K562 (cell line): Measurements from ENCODE around the gene DYRK1B. TPM values are rescaled to one million over a fixed set of nuclear protein-coding genes. Genes with fewer than 3 reads are reported as not detected.
A peak's percentile ranks its signal among the peaks of the same experiment; 100 is the strongest.

Source experiments
- ARID4B ChIP-seq: sonication (generic); formaldehyde crosslinking; IDR thresholded peaks from 2 replicates; pipeline ENCODE4 v1.8.0; 2022; ENCODE audit warnings: mild to moderate bottlenecking, missing genetic modification reagents
- ELF4 ChIP-seq: fragments of 450-650 bp; formaldehyde crosslinking; IDR thresholded peaks from 2 replicates; pipeline ENCODE4 v1.4.0; 2022; ENCODE audit warnings: missing genetic modification characterization
- GABPA ChIP-seq: fragments of 200-800 bp; sonication (Bioruptor generic); conservative IDR thresholded peaks from 2 replicates; pipeline ENCODE4 v1.6.1; 2016; ENCODE audit warnings: low read depth, missing genetic modification characterization, missing compliant biosample characterization
- MGA ChIP-seq: fragments of 450-650 bp; IDR thresholded peaks from 2 replicates; pipeline ENCODE4 v1.6.1; 2016; ENCODE audit warnings: mild to moderate bottlenecking, moderate library complexity
- SFPQ ChIP-seq: fragments of 200-400 bp; formaldehyde crosslinking; IDR thresholded peaks from 2 replicates; pipeline ENCODE4 v1.6.1; 2017; ENCODE audit warnings: mild to moderate bottlenecking, low read depth, low read length, moderate library complexity
- ZNF263 ChIP-seq: sonication (generic); formaldehyde crosslinking; IDR thresholded peaks from 2 replicates; pipeline ENCODE4 v1.8.0; 2022; ENCODE audit warnings: mild to moderate bottlenecking, missing genetic modification reagents, borderline replicate concordance
- polyA plus RNA-seq, 8 experiments: library from polyadenylated mRNA; depleted of rRNA in 4 of 8; stranded (reverse) in 5 of 8; unstranded in 3 of 8; fragments of >200 nt; fragmentation: Nextera tagmentation in 2 of 8; fragmentation: Illumina TruSeq in 1 of 8; extraction: Ambion mirVana in 2 of 8; extraction: Trizol in 1 of 8; gene quantifications; 2 replicates each; pipeline versions ENCODE4 v1.2.1 to v1.2.3, GENCODE V29; 2011 to 2014; ENCODE audit warnings: inconsistent platforms in 1 of 8, missing spikeins in 1 of 8
- total RNA-seq, 7 experiments: library from RNA; depleted of rRNA in 6 of 7; stranded (reverse); fragments of >200 nt in 6 of 7; fragmentation: Illumina TruSeq in 2 of 7; extraction: Trizol in 2 of 7; gene quantifications; 2 replicates each; pipeline versions ENCODE4 v1.2.1 to v1.2.3, GENCODE V29; 2011 to 2021; ENCODE audit warnings: low replicate concordance in 1 of 7

Gene DYRK1B
- total and polyA plus RNA-seq, 9 of the 15 experiments (the other 6 are each of a cell fraction or from before 2014, with no cell fraction given), result 0.91 to 5.2 (median 1.5) TPM; not detected in 2

- TF ChIP-seq ARID4B (CRISPR knock-in tag) (peak; percentile 59; the same call in 1 of the 2 replicates), ELF4 (CRISPR knock-in tag) (no peak; the same call in 1 of the 2 replicates), ZNF263 (CRISPR knock-in tag) (no peak), SFPQ (no peak), MGA (peak; percentile 92), GABPA (tag) (peak; percentile 65)
These were observed at the start of gene DYRK1B (continued) for GRCh38 chr19:39833464-39834286.
